ENCODE data around the gene STK17A.

Gene STK17A

GRCh38 chr7:43572516-43573049 is 10.3 kb upstream of the STK17A start:
- TF ChIP-seq FOXP2 (optimal IDR thresholded peaks at IDR 0.05; ENCODE audit: borderline replicate concordance, extremely low read depth, extremely low read length, insufficient read depth) (no peak), POLR2AphosphoS5 (IDR thresholded peaks at IDR 0.05; ENCODE audit: low read depth, low read length) (no peak), TAF1 (IDR thresholded peaks at IDR 0.05; ENCODE audit: borderline replicate concordance, insufficient read depth, low read length) (no peak), REST (IDR thresholded peaks at IDR 0.05; ENCODE audit: insufficient read depth in 1 of 2, low read depth in 2 of 2, low read length in 2 of 2) (no peak), SIN3A (IDR thresholded peaks at IDR 0.05; ENCODE audit: borderline replicate concordance, insufficient read depth, low read length) (no peak)

- TF ChIP-seq SIN3A (IDR thresholded peaks at IDR 0.05; ENCODE audit: borderline replicate concordance, insufficient read depth, low read length), result no peak
- no peak for TF ChIP-seq POLR2AphosphoS5 (IDR thresholded peaks at IDR 0.05; ENCODE audit: low read depth, low read length)
- no peak for TF ChIP-seq REST (IDR thresholded peaks at IDR 0.05; ENCODE audit: insufficient read depth in 1 of 2, low read depth in 2 of 2, low read length in 2 of 2)
- TF ChIP-seq TAF1 (IDR thresholded peaks at IDR 0.05; ENCODE audit: borderline replicate concordance, insufficient read depth, low read length), result no peak
- no peak for TF ChIP-seq FOXP2 (optimal IDR thresholded peaks at IDR 0.05; ENCODE audit: borderline replicate concordance, extremely low read depth, extremely low read length, insufficient read depth)
These were observed 7.4 kb upstream of the STK17A start for GRCh38 chr7:43575506-43575905.

- no peak for TF ChIP-seq REST (IDR thresholded peaks at IDR 0.05; ENCODE audit: insufficient read depth in 1 of 2, low read depth in 2 of 2, low read length in 2 of 2)
- no peak for TF ChIP-seq TAF1 (IDR thresholded peaks at IDR 0.05; ENCODE audit: borderline replicate concordance, insufficient read depth, low read length)
- TF ChIP-seq POLR2AphosphoS5 (IDR thresholded peaks at IDR 0.05; ENCODE audit: low read depth, low read length), result no peak
- TF ChIP-seq FOXP2 (optimal IDR thresholded peaks at IDR 0.05; ENCODE audit: borderline replicate concordance, extremely low read depth, extremely low read length, insufficient read depth), result no peak
These were observed 6.7 kb upstream of the STK17A start for GRCh38 chr7:43576241-43576640.

GRCh38 chr7:43577485-43577951 is 5.4 kb upstream of the STK17A start:
- TF ChIP-seq FOXP2 (optimal IDR thresholded peaks at IDR 0.05; ENCODE audit: borderline replicate concordance, extremely low read depth, extremely low read length, insufficient read depth) (no peak), TAF1 (IDR thresholded peaks at IDR 0.05; ENCODE audit: borderline replicate concordance, insufficient read depth, low read length) (no peak), SIN3A (IDR thresholded peaks at IDR 0.05; ENCODE audit: borderline replicate concordance, insufficient read depth, low read length) (no peak), POLR2AphosphoS5 (IDR thresholded peaks at IDR 0.05; ENCODE audit: low read depth, low read length) (no peak), REST (IDR thresholded peaks at IDR 0.05; ENCODE audit: insufficient read depth in 1 of 2, low read depth in 2 of 2, low read length in 2 of 2) (no peak)
